ENCODE data around the gene CCL5.

GRCh38 chr17:35914354-35914753 is 34.2 kb upstream of the CCL5 start:
- TF ChIP-seq, protein P1, sequence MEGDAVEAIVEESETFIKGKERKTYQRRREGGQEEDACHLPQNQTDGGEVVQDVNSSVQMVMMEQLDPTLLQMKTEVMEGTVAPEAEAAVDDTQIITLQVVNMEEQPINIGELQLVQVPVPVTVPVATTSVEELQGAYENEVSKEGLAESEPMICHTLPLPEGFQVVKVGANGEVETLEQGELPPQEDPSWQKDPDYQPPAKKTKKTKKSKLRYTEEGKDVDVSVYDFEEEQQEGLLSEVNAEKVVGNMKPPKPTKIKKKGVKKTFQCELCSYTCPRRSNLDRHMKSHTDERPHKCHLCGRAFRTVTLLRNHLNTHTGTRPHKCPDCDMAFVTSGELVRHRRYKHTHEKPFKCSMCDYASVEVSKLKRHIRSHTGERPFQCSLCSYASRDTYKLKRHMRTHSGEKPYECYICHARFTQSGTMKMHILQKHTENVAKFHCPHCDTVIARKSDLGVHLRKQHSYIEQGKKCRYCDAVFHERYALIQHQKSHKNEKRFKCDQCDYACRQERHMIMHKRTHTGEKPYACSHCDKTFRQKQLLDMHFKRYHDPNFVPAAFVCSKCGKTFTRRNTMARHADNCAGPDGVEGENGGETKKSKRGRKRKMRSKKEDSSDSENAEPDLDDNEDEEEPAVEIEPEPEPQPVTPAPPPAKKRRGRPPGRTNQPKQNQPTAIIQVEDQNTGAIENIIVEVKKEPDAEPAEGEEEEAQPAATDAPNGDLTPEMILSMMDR (IDR thresholded peaks at IDR 0.05; ENCODE audit: low read length), result no peak
- no peak for TF ChIP-seq EZH2 (IDR thresholded peaks at IDR 0.05; ENCODE audit: borderline replicate concordance, low read length)
